Mammary epithelial cell (primary cell): Measurements from ENCODE around the gene CDC34.

Experiments used
- EZH2 ChIP-seq: IDR thresholded peaks from 2 replicates; pipeline ENCODE4 v1.6.1; 2012; ENCODE audit warnings: low read length, inconsistent platforms, borderline replicate concordance
- TF ChIP-seq, protein P1 (sequence below), 2 donors: IDR thresholded peaks in 1 of 2; conservative IDR thresholded peaks in 1 of 2; 2 replicates each; pipeline ENCODE4 v1.5.1; 2011 to 2012; ENCODE audit warnings: inconsistent platforms in 2 of 2, low read length in 2 of 2, mild to moderate bottlenecking in 2 of 2, control low read depth in 1 of 2, low read depth in 1 of 2; ENCODE audit not compliant: insufficient read depth in 1 of 2; ENCODE audit errors: extremely low read depth in 1 of 2

DNA sequence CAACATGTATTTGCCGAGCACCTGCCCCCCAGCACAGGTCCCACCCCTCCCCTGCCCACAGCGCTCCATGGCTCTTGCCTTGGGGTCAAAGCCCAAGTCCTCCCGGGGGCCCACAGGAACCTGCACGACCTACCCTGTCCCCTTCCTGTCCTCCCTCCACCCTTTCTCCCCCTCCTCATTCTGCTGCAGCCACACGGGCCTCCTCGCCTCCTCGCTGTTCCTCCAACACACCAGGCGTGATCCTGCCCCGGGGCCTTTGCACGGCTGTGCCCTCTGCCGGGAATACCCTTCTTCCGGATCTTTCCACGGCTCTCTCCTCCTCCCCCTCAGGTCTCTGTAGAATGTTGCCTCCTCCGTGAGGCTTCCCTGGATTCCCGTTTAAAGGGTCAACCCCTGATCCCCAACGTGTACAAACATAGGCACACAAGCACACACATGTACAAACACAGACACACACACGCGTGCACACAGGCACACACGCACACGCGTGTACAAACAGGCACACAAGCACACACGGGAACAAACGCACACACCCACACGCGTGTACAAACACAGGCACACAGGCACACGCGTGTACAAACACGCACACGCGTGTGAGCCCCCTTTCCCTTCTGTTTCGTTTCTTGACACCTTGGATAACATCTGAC, 32.5 kb upstream of the CDC34 start:
- TF ChIP-seq, protein P1, sequence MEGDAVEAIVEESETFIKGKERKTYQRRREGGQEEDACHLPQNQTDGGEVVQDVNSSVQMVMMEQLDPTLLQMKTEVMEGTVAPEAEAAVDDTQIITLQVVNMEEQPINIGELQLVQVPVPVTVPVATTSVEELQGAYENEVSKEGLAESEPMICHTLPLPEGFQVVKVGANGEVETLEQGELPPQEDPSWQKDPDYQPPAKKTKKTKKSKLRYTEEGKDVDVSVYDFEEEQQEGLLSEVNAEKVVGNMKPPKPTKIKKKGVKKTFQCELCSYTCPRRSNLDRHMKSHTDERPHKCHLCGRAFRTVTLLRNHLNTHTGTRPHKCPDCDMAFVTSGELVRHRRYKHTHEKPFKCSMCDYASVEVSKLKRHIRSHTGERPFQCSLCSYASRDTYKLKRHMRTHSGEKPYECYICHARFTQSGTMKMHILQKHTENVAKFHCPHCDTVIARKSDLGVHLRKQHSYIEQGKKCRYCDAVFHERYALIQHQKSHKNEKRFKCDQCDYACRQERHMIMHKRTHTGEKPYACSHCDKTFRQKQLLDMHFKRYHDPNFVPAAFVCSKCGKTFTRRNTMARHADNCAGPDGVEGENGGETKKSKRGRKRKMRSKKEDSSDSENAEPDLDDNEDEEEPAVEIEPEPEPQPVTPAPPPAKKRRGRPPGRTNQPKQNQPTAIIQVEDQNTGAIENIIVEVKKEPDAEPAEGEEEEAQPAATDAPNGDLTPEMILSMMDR (conservative IDR thresholded peaks at IDR 0.05 in 1 of 2, IDR thresholded peaks at IDR 0.05 in 1 of 2; ENCODE audit: extremely low read depth in 1 of 2, insufficient read depth in 1 of 2, low read depth in 1 of 2, low read length in 2 of 2): no peak
- TF ChIP-seq EZH2: peak; percentile 55
